Measurements from ENCODE around the gene METTL1. TPM values are rescaled to one million over a fixed set of nuclear protein-coding genes. Genes with fewer than 3 reads are reported as not detected.
A peak's percentile ranks its signal among the peaks of the same experiment; 100 is the strongest.
"Not testable (repeated sequence)": the region's sequence is repeated elsewhere in the genome, so short reads cannot be mapped to it uniquely, and the experiment has no call there.

METTL1 gene
- 9.7 and 10.5 TPM in 2 replicates for total RNA-seq (ENCODE audit: low replicate concordance)

GRCh38 chr12:57771873-57772428, at the start of gene METTL1:
METTL1 (minus strand) TSS chr12:57772105; CDS start chr12:57772083, 22 bp downstream.
- no peak for TF ChIP-seq CTCF (IDR thresholded peaks at IDR 0.05; ENCODE audit: insufficient read depth, low read length)
- peak within 1 kb of the TSS; percentile 79 for H3K4me3 ChIP-seq (ENCODE audit: low read depth, low read length)
- peak; percentile 96 for DNase-seq (ENCODE audit: low read depth)

GRCh38 chr12:57821015-57821414, 49.1 kb upstream of the METTL1 start:
- DNase-seq (ENCODE audit: low read depth): not testable (repeated sequence)

GRCh38 chr12:57820119-57820518, 48.2 kb upstream of the METTL1 start:
- H3K4me3 ChIP-seq (ENCODE audit: low read depth, low read length); DNase-seq (ENCODE audit: low read depth): not testable (repeated sequence)

More at GRCh38 chr12:57821015-57821414, 49.1 kb upstream of the METTL1 start:
- not testable (repeated sequence) for H3K4me3 ChIP-seq (ENCODE audit: low read depth, low read length)

GRCh38 chr12:57817990-57818331, 46.1 kb upstream of the METTL1 start:
- not testable (repeated sequence) for H3K4me3 ChIP-seq (ENCODE audit: low read depth, low read length); DNase-seq (ENCODE audit: low read depth)

GRCh38 chr12:57817261-57817989, 45.5 kb upstream of the METTL1 start:
- TF ChIP-seq CTCF (IDR thresholded peaks at IDR 0.05; ENCODE audit: insufficient read depth, low read length): no peak
- DNase-seq (ENCODE audit: low read depth): no peak
- no peak overlapping the region for H3K4me3 ChIP-seq (ENCODE audit: low read depth, low read length)

- TF ChIP-seq CTCF (IDR thresholded peaks at IDR 0.05; ENCODE audit: insufficient read depth, low read length): no peak
- peak; percentile 39 for DNase-seq (ENCODE audit: low read depth)
- H3K4me3 ChIP-seq (ENCODE audit: low read depth, low read length): no peak overlapping the region
These were observed 44.9 kb upstream of the METTL1 start for GRCh38 chr12:57816855-57817151.

- TF ChIP-seq CTCF (IDR thresholded peaks at IDR 0.05; ENCODE audit: insufficient read depth, low read length): no peak
- no peak overlapping the region for H3K4me3 ChIP-seq (ENCODE audit: low read depth, low read length)
- DNase-seq (ENCODE audit: low read depth): no peak
These were observed 44.3 kb upstream of the METTL1 start for GRCh38 chr12:57816001-57816854.

GRCh38 chr12:57815177-57816000, 43.5 kb upstream of the METTL1 start:
- DNase-seq (ENCODE audit: low read depth): no peak
- TF ChIP-seq CTCF (IDR thresholded peaks at IDR 0.05; ENCODE audit: insufficient read depth, low read length): peak; percentile 12
- no peak overlapping the region for H3K4me3 ChIP-seq (ENCODE audit: low read depth, low read length)
